ENCODE data around the gene TSGA10IP.
A peak's percentile ranks its signal among the peaks of the same experiment; 100 is the strongest.

The TSGA10IP gene

DNA sequence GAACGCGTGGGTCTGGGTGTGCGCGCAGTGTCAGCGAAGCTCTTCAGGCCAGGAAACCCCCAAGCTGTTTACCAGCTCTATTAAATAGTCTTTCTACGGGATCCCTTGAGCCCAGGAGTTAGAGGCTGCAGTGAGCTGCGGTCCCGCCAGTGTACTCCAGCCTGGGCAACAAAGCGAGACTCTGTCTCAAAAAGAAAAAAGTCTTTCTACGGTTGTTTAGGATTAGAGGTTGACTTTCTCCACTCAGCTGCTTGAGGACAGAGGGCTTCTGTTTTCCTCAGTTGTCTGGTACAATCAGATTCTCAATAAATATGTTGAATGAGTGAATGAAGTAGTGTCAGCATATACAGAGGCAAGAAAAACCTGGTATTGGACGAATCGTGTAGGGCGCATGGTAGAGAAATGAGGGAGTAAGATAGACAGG lies 16.9 kb downstream of the TSGA10IP start:
- H3K27ac ChIP-seq (ENCODE audit: low read depth, low read length): peak overlapping the region; percentile 32
- peaks cover 20% of the 10 kb centered on the region; the same call in 1 of the 2 replicates for H3K36me3 ChIP-seq (ENCODE audit: insufficient read depth, low read length)
- peak overlapping the region; percentile 99 for H3K4me3 ChIP-seq (ENCODE audit: low read depth, low read length)
- H3K27me3 ChIP-seq (ENCODE audit: insufficient read depth, low read length): no peaks in the 10 kb centered on the region
- no peak overlapping the region for H2AFZ ChIP-seq (ENCODE audit: low read length, unreplicated experiment)
- H3K79me2 ChIP-seq (ENCODE audit: control insufficient read depth, insufficient read depth, low read length, unreplicated experiment): peaks cover 39% of the 10 kb centered on the region
- H3K4me1 ChIP-seq (ENCODE audit: control insufficient read depth, insufficient read depth, low read length, unreplicated experiment): peaks cover 15% of the 10 kb centered on the region

DNA sequence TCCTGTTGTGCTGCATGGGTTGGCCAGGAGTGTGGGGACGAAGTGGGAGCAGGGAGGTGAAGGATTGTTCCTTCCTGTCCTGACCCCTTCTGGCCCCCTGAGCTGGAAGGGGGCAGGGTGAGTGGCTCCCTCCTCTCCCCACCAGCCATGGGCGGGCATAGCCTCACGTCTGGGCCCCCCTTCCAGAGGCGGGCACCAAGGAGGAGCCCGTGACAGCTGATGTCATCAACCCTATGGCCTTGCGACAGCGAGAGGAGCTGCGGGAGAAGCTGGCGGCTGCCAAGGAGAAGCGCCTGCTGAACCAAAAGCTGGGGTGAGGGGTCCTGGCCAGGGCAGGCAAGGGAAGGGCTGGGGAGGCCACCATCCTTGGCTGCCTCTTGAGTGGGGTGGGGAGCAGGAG lies 19.6 kb downstream of the TSGA10IP start:
- Histone ChIP-seq H3K79me2 (ENCODE audit: control insufficient read depth, insufficient read depth, low read length, unreplicated experiment) (peaks cover 39% of the 10 kb centered on the region), H3K27me3 (ENCODE audit: insufficient read depth, low read length) (no peaks in the 10 kb centered on the region), H3K36me3 (ENCODE audit: insufficient read depth, low read length) (peaks cover 24% of the 10 kb centered on the region; the same call in 1 of the 2 replicates), H3K4me1 (ENCODE audit: control insufficient read depth, insufficient read depth, low read length, unreplicated experiment) (peaks cover 15% of the 10 kb centered on the region), H3K27ac (ENCODE audit: low read depth, low read length) (no peak overlapping the region), H3K4me3 (ENCODE audit: low read depth, low read length) (no peak overlapping the region), H2AFZ (ENCODE audit: low read length, unreplicated experiment) (no peak overlapping the region)

DNA sequence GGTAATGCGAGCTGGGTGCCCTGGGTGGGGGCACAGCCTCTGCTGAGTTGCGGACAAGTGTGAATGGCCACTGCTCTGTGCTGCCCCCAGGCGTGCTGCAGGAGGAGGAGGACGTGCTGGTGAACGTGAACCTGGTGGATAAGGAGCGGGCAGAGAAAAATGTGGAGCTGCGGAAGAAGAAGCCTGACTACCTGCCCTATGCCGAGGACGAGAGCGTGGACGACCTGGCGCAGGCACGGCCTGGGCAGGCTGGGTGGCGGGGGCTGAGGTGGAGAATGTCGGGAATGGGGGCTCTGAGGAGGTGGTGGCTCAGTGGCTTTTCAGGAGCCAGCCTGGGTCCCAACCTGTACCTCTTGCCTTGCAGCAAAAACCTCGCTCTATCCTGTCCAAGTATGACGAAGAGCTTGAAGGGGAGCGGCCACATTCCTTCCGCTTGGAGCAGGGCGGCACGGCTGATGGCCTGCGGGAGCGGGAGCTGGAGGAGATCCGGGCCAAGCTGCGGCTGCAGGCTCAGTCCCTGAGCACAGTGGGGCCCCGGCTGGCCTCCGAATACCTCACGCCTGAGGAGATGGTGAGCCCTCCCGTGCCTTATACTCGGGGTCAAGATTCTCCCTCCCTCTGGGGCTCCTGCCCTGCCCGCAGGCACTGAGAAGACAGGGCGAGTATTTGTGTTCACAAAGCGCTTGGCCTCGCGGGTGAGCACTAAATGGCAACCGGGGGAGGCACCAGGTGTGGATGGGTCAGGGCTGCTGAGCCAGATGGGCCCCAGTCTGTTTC lies 20.9 kb downstream of the TSGA10IP start:
- H3K36me3 ChIP-seq (ENCODE audit: insufficient read depth, low read length): peaks cover 24% of the 10 kb centered on the region; the same call in 1 of the 2 replicates
- no peak overlapping the region for H3K27ac ChIP-seq (ENCODE audit: low read depth, low read length)
- H2AFZ ChIP-seq (ENCODE audit: low read length, unreplicated experiment): no peak overlapping the region
- peaks cover 15% of the 10 kb centered on the region for H3K4me1 ChIP-seq (ENCODE audit: control insufficient read depth, insufficient read depth, low read length, unreplicated experiment)
- H3K4me3 ChIP-seq (ENCODE audit: low read depth, low read length): no peak overlapping the region
- no peaks in the 10 kb centered on the region for H3K27me3 ChIP-seq (ENCODE audit: insufficient read depth, low read length)
- peaks cover 33% of the 10 kb centered on the region for H3K79me2 ChIP-seq (ENCODE audit: control insufficient read depth, insufficient read depth, low read length, unreplicated experiment)

DNA sequence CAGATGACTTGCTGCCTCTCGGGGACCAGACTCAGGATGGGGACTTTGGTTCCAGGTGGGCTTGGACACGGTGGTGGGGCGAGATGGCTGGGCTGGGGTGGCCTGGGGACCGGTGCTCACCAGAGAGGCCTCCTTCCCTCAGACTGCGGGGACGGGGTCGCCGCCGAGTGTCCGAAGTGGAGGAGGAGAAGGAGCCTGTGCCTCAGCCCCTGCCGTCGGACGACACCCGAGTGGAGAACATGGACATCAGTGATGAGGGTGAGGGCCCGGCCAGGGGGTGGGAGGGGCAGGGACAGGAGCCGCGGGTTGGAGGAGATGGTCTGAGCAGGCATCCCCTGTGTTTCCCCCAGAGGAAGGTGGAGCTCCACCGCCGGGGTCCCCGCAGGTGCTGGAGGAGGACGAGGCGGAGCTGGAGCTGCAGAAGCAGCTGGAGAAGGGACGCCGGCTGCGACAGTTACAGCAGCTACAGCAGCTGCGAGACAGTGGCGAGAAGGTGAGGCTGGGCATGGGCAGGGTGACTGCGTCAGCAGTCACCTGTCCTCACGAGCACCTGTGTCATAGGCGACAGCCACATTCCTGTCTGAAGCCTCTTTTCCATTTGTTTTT lies 22.2 kb downstream of the TSGA10IP start:
- H3K79me2 ChIP-seq (ENCODE audit: control insufficient read depth, insufficient read depth, low read length, unreplicated experiment): peaks cover 24% of the 10 kb centered on the region
- peaks cover 15% of the 10 kb centered on the region for H3K4me1 ChIP-seq (ENCODE audit: control insufficient read depth, insufficient read depth, low read length, unreplicated experiment)
- no peak overlapping the region for H3K27ac ChIP-seq (ENCODE audit: low read depth, low read length)
- no peaks in the 10 kb centered on the region for H3K27me3 ChIP-seq (ENCODE audit: insufficient read depth, low read length)
- no peak overlapping the region for H3K4me3 ChIP-seq (ENCODE audit: low read depth, low read length)
- H3K36me3 ChIP-seq (ENCODE audit: insufficient read depth, low read length): peaks cover 24% of the 10 kb centered on the region; the same call in 1 of the 2 replicates
- no peak overlapping the region for H2AFZ ChIP-seq (ENCODE audit: low read length, unreplicated experiment)

DNA sequence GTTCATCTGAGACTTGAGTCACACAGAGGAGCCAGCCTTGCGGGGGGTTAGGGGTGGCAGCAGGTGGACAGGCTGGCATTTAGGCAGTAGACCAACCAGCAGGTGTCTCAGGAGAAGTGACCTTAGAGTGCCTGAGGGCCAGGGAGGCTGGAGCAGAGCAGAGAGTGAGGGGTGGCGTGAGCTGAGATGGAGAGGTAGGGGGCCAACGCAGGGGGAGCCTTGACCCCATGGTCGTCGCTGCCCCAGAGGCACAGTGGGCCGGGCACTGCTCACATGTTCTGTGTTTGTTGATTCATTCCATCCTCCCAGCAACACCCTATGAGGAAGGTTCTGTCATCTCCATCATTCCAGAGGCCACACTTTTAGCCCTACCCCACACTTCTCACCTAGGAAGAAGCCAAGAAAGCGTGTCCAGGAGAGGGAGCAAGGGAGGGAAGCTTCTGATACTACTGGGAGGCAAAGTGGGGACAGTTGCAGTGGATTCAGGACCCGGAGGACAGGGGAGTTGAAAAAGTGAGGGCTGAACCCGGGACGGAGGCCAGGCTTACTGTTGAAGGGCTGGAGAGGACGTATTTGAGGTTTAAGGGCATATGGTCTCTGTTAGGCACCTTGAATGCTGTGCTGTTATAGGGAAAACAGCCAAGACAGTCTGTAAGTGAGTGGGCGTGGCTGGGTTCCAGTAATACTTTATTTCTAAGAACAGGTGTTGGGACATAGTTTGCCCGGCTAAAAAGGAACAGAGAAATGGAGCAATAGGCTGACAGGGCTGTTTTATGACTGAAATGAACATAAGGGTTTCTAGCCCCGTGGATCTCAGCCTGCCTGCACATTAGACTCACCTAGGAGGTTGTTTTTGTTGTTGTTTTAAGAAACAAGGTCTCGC lies 23.6 kb downstream of the TSGA10IP start:
- H3K27me3 ChIP-seq (ENCODE audit: insufficient read depth, low read length): no peaks in the 10 kb centered on the region
- no peak overlapping the region for H3K27ac ChIP-seq (ENCODE audit: low read depth, low read length)
- peaks cover 12% of the 10 kb centered on the region for H3K4me1 ChIP-seq (ENCODE audit: control insufficient read depth, insufficient read depth, low read length, unreplicated experiment)
- no peak overlapping the region for H3K4me3 ChIP-seq (ENCODE audit: low read depth, low read length)
- H3K36me3 ChIP-seq (ENCODE audit: insufficient read depth, low read length): peaks cover 24% of the 10 kb centered on the region; the same call in 1 of the 2 replicates
- H2AFZ ChIP-seq (ENCODE audit: low read length, unreplicated experiment): no peak overlapping the region
- peaks cover 10% of the 10 kb centered on the region for H3K79me2 ChIP-seq (ENCODE audit: control insufficient read depth, insufficient read depth, low read length, unreplicated experiment)

DNA sequence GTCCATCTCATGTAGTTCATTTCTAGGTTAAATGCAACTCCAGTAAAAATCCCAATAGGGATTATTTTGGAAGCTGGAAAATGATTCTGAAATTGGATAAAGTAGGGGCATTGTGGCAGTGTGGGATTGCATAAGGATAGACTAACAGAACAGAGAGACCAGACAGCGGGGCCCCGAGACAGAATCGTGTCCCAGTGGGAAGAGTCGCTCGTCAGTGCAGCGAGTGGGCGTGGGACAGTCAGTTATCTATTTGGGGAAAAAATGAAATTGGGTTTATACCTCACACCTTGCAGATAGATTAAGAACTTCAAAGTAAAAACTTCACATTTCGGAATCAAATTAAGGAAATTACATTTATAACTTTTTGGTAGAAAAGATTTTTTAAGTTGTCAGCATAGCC lies 26.8 kb downstream of the TSGA10IP start:
- Histone ChIP-seq H3K27ac (ENCODE audit: low read depth, low read length) (no peak overlapping the region), H3K4me3 (ENCODE audit: low read depth, low read length) (no peak overlapping the region), H3K4me1 (ENCODE audit: control insufficient read depth, insufficient read depth, low read length, unreplicated experiment) (peaks cover 7% of the 10 kb centered on the region), H3K36me3 (ENCODE audit: insufficient read depth, low read length) (0 out of 2 replicates have a peak, but pooled peaks cover 4% of the 10 kb centered on the region), H3K27me3 (ENCODE audit: insufficient read depth, low read length) (no peaks in the 10 kb centered on the region), H3K79me2 (ENCODE audit: control insufficient read depth, insufficient read depth, low read length, unreplicated experiment) (no peaks in the 10 kb centered on the region), H2AFZ (ENCODE audit: low read length, unreplicated experiment) (no peak overlapping the region)

DNA sequence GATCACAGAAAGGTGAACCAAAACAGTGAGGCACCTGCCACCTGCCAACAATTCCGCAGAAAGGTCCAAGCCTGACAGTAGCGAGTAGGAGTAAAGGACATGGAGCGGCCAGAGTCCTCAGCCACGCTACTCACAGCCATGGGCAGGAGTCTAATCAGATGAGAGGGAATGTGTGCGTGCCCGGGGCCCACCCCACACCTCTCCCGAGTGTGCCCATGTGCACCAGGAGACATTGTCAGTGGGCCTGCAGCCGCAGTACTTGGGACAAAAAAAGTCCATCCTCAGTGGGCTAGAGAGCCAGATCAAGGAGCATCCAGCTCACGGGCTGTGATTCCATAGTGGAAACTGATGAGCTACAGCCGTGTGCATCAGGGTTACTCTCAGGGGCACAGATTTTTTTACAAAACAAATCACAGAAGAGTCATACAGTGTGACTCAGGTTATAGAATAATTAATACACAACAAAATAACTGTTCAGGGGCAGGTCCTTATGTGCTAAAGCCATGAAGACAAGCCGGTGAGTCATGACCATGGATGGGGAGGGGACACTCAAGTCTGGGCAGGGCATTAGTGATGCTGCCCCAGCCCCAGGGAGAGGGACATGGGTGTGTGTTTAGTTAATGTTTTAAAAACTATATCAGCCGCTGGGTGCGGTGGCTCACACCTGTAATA lies 28.3 kb downstream of the TSGA10IP start:
- H2AFZ ChIP-seq (ENCODE audit: low read length, unreplicated experiment): no peak overlapping the region
- H3K36me3 ChIP-seq (ENCODE audit: insufficient read depth, low read length): peaks cover 9% of the 10 kb centered on the region; the same call in 1 of the 2 replicates
- no peaks in the 10 kb centered on the region for H3K79me2 ChIP-seq (ENCODE audit: control insufficient read depth, insufficient read depth, low read length, unreplicated experiment)
- peaks cover 7% of the 10 kb centered on the region for H3K4me1 ChIP-seq (ENCODE audit: control insufficient read depth, insufficient read depth, low read length, unreplicated experiment)
- no peak overlapping the region for H3K4me3 ChIP-seq (ENCODE audit: low read depth, low read length)
- no peak overlapping the region for H3K27ac ChIP-seq (ENCODE audit: low read depth, low read length)
- H3K27me3 ChIP-seq (ENCODE audit: insufficient read depth, low read length): no peaks in the 10 kb centered on the region

DNA sequence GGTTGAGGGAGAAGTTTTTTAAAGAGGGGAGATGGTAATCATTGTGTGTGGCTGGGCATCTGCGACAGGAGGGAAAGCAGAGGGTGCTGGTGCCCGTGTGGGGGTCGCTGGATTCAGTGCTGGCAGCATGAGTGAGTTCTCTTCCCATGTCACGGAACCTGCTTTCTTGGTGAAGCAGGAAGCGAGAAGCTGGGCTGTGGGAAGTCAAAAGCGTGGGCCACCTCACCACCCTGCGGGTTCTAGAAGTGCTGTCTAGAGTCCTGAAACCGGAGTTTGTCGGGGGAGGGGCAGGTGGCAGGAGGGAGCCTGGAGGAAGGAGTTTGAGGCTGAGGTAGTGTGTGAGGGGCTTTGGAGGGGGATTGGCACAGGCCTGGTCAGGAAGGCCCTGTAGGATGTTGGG lies 30.5 kb downstream of the TSGA10IP start:
- Histone ChIP-seq H3K27ac (ENCODE audit: low read depth, low read length) (no peak overlapping the region), H3K79me2 (ENCODE audit: control insufficient read depth, insufficient read depth, low read length, unreplicated experiment) (no peaks in the 10 kb centered on the region), H2AFZ (ENCODE audit: low read length, unreplicated experiment) (no peak overlapping the region), H3K4me3 (ENCODE audit: low read depth, low read length) (no peak overlapping the region), H3K27me3 (ENCODE audit: insufficient read depth, low read length) (no peaks in the 10 kb centered on the region), H3K36me3 (ENCODE audit: insufficient read depth, low read length) (peaks cover 5% of the 10 kb centered on the region; the same call in 1 of the 2 replicates), H3K4me1 (ENCODE audit: control insufficient read depth, insufficient read depth, low read length, unreplicated experiment) (peaks cover 7% of the 10 kb centered on the region)

DNA sequence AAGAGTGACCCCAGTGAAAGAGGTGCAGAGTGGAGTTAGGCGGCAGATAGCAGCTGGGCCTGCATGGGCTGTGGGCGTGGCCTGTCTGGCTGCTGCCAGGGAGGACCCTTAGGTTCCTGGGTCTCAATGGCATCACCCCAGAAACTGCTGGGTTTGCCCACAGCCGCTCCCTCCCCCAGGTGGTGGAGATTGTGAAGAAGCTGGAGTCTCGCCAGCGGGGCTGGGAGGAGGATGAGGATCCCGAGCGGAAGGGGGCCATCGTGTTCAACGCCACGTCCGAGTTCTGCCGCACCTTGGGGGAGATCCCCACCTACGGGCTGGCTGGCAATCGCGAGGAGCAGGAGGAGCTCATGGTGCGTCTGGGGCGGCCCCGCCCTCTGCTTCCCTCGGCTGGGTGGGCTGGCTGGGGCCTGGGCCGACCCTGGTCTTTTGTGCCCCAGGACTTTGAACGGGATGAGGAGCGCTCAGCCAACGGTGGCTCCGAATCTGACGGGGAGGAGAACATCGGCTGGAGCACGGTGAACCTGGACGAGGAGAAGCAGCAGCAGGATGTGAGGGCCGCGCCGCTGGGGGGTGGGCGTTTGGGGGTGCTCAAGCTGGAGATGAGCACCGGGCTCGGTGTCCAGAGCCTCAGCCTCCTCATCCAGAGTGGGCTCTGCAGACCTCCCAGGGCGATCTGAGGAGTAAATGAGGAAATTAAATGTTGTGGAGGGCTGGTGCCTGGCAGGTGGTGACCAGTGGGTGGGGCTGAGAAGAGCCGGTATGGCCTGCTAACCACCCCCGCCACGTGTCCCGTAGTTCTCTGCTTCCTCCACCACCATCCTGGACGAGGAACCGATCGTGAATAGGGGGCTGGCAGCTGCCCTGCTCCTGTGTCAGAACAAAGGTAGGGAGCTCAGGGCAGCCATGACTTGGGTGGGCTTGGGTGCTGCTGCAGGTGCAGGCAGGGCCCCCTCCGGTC lies 31.2 kb downstream of the TSGA10IP start:
- no peaks in the 10 kb centered on the region for H3K79me2 ChIP-seq (ENCODE audit: control insufficient read depth, insufficient read depth, low read length, unreplicated experiment)
- H3K4me1 ChIP-seq (ENCODE audit: control insufficient read depth, insufficient read depth, low read length, unreplicated experiment): peaks cover 7% of the 10 kb centered on the region
- H2AFZ ChIP-seq (ENCODE audit: low read length, unreplicated experiment): no peak overlapping the region
- no peak overlapping the region for H3K27ac ChIP-seq (ENCODE audit: low read depth, low read length)
- no peaks in the 10 kb centered on the region for H3K27me3 ChIP-seq (ENCODE audit: insufficient read depth, low read length)
- no peak overlapping the region for H3K4me3 ChIP-seq (ENCODE audit: low read depth, low read length)
- H3K36me3 ChIP-seq (ENCODE audit: insufficient read depth, low read length): peaks cover 5% of the 10 kb centered on the region; the same call in 1 of the 2 replicates

Measured in ACC112 (cell line).